Kidney capillary endothelial cell (primary cell): ENCODE measurements around the gene ZKSCAN1.
"Not testable (repeated sequence)": the region's sequence is repeated elsewhere in the genome, so short reads cannot be mapped to it uniquely, and the experiment has no call there.

Source experiments
- DNase-seq: peaks from one replicate; pipeline ENCODE4 v3.0.0-alpha.2; 2018; ENCODE audit warnings: low spot score

Gene ZKSCAN1

DNA sequence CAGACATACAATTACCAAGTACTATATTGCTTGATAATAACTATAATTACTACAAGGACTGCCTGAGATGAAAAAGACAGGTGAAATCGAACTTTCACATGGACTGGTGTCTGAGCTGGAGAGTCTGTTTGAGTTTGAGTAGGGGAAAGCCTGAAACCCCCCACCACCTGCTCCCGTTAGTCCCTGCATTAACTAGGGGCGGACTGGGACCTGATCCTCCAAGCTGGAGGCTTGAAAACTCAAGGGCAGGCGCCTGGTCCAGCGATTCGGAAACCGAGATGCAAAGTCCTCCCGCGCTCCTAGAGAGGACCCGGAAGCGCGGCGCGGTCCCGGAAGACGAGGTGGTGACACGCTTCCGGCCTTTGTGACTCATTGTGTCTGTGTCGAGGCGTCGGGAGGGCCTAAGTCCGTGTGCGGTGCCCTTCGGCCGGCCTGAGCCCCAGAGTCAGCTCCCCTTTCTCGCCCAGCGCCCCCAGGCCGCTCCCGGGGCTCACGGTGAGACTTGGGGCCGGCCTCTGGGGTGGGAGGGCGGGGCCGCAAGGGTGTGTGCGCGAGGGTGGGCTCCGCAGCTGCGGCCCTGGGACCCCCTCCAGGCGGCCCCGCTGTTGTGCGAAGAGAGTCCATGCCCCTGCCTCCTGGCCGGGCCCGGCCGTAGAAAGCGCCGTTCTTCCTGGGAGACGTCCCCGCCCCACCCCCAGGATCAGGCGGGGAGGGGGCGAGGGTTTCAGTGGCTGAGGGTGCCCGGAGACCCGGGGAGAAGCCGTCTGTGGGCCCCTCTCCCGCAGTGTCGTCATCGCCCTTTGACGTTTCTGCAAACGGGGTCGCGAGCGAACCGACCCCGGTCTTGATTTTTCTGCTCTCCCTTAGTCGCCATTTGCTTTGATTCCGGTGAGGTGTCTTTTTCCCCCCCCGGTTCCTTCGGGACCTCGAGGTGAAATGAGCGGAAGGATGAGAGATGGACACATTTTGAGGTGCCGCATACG is at the start of gene ZKSCAN1:
TSS of gene ZKSCAN1 (plus strand) at position 365 of the 983 bp plus-strand sequence. CDS start 7,911 bp downstream, outside the sequence.
- peak; percentile 86 for DNase-seq

DNA sequence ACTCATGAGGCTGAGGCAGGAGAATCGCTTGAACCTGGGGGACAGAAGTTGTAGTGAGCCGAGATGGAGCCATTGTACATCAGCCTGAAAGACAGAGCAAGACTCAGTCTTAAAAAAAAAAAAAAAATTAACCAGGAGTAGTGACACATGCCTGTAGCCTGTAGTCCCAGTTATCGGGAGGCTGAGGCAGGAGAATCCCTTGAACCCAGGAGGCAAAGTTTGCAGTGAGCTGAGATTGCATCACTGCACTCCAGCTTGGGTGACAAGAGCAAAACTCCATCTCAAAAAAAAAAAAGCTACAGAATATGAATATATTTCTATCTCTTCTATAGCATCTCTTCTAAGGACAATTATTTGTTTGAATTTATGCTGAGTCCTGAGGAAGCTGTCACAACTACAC is 46.1 kb upstream of the ZKSCAN1 start:
- DNase-seq: no peak

DNA sequence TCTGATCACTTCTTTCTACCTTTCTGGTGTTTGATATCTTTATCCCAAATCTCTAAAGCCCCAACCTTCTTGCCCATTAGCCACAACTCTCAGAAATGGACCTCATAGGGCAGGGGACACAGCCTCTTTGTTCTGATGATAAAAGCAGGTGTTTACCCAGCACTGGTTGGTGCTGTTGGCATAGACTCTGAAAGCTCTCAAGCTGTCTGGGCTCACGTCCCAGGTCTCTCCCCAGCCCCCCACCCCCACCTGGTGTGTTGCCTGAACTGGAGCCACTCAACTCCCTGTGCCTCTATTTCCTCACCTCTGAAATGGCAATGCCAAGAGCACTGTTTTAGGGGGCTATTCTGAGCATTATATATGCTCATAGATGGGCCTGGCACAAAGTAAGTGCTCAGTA is 45.6 kb upstream of the ZKSCAN1 start:
- DNase-seq: not testable (repeated sequence)

DNA sequence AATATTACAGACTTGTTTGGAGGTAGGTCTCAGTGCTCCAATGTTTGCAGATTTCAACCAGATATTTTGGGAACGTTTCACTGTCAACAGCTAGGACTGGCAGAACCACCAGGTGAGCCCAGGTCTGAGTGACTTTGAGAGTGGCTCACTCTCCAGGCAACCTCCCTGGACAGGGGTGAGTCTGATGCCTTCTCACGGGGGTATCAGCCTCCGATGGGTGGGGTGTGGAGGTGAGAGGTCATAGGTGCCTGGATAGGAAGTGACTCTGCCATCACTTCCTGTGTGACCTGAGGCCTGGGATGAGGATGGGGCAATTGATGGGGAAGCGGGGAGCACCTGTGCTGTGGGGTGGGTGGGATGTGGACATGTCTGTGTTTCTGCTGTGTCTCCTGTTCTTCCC is 44.2 kb upstream of the ZKSCAN1 start:
- DNase-seq: no peak

DNA sequence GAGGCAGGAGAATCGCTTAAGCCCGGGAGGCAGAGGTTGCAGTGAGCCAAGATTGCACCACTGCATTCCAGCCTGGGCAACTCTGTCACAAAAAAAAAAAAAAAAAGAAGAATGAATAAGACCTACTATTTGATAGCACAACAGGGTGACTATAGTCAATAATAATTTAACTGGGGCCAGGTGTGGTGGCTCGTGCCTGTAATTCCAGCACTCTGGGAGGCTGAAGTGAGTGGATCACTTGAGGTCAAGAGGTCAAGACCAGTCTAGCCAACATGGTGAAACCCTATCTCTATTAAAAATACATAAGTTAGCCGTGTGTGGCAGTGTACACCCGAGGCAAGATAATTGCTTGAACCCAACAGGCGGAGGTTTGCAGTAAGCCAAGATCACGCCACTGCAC is 41.6 kb upstream of the ZKSCAN1 start:
- not testable (repeated sequence) for DNase-seq

DNA sequence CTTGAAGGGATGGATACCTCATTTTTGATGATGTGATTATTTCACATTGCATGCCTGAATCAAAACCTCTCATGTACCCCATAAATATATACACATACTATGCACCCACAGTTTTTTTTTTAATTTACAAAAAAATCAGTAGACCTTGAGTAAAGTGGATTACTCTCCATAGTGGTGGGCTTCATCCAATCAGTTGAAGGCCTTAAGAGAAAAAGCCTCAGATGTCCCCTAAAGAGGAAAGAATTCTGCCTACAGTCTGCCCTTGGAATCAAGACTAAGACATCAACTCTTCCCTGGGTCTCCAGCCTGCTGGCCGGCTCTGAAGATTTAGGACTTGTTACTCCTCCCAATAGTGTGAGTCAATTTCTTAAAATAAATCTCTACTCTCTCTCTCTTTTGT is 40.7 kb upstream of the ZKSCAN1 start:
- no peak for DNase-seq

DNA sequence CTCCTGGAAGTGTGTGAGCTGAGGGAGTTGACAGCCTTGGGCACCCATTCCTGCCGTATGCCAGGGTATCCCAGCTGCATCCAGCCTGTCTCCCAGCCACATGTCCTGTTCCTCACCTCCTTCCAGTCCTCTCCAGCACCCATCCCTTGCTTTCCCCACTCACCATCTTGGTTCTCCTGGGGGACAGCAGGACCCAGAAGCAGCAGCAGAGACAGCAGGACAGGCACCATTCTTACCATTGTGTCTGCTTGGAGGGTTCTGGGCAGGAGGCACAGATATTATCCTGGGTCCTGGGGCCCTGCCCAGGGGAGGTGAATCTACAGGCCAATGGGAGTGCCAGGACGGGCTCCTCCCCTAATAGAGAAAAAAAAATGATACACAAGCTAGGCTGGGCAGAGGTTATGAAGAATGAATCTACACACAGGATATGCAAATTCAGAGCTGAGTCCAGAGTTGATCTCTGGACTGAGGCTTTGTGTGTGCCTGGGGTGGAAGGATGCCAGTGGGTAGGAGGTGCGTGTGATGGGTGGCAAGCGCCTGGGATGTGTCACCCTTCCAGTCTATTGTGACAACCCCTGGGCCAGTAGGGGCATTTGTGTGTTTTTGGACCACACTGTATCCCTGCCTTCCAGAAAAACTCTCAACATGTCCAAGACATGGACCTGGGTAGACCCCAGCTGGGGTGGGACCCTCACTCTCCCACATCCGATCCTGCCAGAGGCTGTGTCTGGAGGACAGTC is 39.4 kb upstream of the ZKSCAN1 start, which contains the start of gene AZGP1:
TSS of gene AZGP1 (minus strand) at position 250 of the 740 bp plus-strand sequence. CDS start at position 239, 11 bp downstream.
- no peak for DNase-seq

DNA sequence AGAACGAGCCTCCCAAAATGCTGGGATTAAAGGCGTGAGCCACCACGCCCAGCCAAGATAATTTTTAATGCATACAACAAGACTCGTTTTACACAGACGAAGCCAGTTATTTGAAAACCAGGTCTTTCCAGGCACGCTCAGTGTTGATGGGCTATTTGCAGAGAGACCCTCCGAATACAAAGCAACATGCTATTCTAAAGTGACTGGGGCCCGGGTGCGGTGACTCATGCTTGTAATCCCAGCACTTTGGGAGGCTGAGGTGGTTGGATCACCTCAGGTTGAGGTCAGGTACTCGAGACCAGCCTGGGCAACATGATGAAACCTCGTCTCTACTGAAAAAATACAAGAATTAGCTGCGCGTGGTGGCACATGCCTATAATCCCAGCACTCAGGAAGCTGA is 38.8 kb upstream of the ZKSCAN1 start:
- no peak for DNase-seq

DNA sequence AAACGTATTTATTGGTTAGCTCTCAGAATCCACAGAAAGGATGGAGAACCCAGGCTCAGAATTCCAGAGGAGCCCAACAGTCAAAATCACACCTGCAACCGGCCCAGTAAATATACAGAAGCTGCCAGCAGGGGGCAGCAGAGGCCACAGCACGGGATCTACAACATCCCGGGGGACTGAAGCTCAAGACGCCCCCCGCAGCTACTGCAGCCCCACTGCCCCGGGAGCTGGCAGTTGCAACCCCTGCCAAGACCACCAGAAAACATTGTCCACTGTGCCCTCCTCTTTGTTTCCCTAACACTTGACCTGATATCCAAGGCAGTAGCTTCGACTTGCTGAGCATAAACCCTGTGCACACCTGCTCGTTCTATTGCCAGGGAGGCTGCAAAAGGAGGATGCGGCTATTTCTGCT is 35.6 kb upstream of the ZKSCAN1 start:
- DNase-seq: not testable (repeated sequence)

DNA sequence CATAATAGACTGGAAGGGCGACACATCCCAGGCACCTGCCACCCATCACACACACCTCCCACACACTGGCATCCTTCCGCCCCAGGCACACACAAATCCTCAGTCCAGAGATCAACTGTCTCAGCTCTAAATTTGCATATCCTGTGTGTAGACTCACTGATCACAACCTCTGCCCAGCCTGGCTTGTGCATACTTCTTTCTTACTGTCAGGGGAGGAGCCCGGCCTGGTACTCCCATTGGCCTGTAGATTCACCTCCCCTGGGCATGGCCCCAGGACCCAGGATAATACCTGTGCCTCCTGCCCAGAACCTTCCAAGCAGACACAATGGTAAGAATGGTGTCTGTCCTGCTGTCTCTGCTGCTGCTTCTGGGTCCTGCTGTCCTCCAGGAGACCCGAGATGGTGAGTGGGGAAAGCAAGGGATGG is 34.9 kb upstream of the ZKSCAN1 start:
- not testable (repeated sequence) for DNase-seq

DNA sequence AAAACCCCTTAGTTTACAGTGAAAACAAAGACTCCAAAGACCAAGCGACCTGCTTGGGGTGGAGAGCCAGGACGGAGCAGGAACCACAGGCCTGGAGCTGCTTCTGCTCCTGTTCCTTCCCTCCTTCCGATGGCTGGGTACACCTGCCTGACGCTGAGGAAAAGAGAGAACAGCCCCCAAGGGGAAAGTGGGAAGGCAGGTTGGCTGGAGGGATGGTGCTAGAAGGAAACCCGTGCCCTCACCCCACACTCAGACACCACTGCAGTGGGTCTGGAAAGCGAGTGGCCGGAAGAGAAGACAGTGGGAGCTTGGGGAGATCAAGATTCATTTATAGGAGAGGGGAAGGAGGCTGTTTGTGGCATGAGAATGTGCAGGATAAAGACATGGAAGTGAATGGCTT is 34.3 kb upstream of the ZKSCAN1 start:
- DNase-seq: not testable (repeated sequence)

DNA sequence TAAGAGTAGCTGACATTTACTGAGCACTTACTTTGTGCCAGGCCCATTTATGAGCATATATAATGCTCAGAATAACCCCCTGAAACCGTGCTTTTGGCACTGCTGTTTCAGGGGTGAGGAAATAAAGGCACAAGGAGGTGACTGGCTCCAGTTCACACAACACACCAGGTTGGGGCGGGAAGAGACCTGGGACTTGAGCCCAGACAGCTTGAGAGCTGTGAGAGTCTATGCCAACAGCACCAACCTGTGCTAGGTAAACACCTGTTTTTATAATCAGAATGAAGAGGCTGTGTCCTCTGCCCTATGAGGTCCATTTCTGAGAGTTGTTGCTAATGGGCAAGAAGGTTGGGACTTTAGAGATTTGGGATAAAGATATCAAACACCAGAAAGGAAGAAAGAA is 30.8 kb upstream of the ZKSCAN1 start:
- no peak for DNase-seq

DNA sequence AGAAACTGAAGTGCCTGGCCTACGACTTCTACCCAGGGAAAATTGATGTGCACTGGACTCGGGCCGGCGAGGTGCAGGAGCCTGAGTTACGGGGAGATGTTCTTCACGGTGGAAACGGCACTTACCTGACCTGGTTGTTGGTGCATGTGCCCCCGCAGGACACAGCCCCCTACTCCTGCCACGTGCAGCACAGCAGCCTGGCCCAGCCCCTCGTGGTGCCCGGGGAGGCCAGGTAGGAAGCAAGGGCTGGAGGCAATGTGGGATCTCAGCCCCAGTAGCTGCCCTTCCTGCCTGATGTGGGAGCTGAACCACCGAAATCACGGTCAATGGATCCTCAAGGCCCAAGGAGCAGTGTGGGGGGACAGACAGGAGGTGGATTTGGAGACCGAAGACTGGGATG is 28.1 kb upstream of the ZKSCAN1 start:
- DNase-seq: not testable (repeated sequence)

DNA sequence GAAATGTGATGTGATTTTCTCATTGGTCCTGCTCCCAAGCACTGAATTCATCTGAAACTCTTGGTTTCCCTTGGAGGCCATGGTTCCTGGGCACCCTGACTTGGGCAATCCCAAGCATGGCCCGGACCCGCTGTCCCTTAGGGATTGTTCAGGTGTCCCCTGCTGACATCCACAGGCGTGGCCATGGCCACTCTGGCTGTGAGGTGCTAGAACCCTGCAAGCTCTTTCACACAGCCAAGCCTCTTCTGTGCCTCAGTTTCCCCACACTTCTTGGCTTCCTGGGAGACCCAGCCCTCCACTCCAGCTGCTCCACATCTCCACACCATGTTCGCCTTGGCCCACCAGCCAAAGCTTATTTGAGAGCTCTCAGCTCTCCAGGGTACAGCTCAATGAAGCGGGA is 27.6 kb upstream of the ZKSCAN1 start:
- no peak for DNase-seq

DNA sequence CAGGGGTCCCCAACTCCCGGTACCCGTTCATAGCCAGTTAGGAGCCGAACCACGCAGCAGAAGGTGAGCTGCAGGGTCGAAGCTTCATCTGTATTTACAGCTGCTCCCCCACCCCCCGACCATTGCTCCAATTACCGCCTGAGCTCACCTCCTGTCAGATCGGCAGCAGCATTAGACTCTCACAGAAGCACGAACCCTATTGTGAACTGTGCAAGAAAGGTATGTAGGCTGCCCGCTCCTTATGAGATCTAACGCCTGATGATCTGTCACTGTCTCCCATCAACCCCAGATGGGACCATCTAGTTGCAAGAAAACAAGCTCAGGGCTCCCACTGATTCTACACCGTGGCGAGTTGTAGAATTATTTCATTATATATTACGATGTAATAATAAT is 24.9 kb upstream of the ZKSCAN1 start:
- DNase-seq: no peak

DNA sequence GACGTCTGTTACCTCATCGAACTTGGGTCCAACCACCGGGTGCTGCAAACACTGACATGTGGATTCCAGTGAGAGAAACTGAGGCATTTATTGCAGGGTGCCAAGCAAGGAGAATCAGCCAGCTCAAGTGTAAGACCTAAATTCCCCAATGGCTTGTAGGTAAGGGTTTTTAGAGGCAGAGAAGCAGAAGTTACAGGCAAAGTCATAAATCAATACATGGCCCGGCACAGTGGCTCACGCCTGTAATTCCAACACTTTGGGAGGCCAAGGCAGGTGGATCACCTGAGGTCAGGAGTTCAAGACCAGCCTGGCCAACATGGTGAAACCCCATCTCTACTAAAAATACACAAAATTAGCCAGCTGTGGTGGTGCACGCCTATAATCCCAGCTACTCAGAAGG is 23.9 kb upstream of the ZKSCAN1 start:
- DNase-seq: not testable (repeated sequence)

DNA sequence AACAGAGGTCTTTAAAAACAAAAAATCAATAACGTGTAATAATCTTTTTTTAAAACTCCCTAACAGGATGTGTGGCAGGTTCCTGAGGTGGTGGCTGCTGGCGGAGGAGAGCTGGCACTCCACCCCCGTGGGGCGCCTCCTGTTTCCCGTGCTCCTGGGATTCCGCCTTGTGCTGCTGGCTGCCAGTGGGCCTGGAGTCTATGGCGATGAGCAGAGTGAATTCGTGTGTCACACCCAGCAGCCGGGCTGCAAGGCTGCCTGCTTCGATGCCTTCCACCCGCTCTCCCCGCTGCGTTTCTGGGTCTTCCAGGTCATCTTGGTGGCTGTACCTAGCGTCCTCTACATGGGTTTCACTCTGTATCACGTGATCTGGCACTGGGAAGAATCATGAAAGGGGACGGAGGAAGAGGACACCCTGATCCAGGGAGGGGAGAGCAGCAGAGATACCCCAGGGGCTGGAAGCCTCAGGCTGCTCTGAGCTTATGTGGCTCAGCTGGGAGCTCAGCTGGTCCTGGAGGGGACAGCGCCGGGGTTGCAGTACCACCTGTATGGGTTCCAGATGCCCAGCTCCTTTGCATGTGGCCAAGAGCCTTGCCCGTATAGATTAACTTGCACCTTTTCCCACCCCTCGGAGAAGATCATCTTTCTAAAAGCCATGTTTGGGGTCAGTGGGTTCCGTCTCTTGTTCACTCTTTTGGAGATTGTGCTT is 22.9 kb upstream of the ZKSCAN1 start:
- no peak for DNase-seq

DNA sequence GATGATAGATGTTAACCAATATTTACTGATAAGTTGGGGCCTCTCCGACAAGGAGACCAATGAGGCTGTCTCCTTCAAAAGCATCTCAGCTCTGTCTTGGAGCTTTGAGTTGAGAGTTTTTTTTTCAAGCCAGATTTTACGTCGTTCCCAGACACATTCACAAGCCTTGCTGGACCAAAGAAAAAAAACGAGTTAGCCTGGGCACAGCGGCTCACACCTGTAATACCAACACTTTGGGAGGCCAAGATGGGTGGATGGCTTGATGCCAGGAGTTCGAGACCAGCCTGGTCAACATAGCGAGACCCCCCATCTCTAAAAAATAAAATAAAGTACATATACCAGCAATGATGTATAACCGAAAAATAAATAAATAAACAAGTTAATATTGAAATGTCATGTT is 20.6 kb upstream of the ZKSCAN1 start:
- DNase-seq: no peak

DNA sequence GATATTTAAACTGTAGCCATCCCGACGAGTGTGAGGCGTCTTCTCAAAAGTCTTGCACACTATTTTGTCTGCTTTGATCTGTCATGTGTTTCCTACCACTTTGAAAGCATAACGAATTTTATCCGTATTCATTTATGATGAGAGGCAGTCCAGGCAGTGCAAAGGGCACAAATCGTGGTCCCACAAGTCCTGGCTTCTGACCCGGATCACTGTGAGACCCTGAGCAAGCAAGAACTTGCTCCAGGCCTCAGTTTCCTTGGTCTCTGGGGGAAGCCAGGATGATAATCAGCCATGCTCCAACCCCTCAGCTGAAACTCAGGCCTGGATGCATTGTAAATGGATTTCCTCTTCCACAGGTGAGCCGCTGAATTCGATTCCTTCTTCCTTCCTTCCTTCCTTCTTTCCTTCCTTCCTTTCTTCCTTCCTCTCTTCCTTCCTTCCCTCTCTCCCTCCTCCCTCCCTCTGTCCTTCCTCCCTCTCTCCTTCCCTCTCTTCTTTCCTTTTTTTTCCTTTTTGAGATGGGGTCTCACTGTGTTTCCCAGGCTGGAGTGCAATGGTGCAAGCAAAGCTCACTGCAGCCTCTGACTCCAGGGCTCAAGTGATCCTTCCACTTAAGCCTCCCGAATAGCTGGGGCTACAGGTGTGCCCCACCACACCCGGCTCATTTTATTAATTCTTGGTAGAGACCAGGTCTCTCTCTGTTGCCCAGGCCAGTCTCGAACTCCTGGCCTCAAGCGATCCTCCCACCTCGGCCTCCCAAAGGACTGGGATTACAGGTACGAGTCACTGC is 18.4 kb upstream of the ZKSCAN1 start:
- DNase-seq: no peak

DNA sequence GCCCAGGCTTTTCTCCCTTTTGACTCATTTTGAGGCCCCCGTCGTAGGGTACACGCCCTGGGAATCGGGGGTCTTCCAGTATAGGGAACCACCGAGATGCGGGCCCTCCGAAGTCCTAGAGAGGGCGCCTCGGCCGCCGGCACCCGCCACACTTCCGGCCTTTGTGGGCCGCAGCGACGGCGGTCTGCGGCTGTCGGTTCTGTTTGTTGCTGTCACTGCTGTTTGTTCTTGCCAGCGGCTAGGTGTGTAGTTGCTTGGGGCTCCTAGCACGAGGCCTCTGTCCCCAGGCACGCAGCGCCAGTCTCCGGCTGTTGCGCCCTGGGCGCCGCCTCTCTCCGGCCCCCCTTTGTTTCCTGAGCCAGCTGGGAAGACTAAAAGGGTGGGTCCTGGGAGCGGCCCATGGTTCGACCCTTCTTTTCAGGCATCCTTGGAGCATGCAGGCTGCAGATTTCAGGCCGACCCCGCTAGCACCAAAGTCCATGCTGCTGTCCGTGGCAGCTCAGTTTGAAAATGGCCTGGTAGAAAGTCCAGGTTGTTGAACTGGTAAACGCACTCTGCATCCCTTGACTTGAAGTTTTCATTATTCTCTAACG is 17.8 kb upstream of the ZKSCAN1 start:
- peak; percentile 49 for DNase-seq

DNA sequence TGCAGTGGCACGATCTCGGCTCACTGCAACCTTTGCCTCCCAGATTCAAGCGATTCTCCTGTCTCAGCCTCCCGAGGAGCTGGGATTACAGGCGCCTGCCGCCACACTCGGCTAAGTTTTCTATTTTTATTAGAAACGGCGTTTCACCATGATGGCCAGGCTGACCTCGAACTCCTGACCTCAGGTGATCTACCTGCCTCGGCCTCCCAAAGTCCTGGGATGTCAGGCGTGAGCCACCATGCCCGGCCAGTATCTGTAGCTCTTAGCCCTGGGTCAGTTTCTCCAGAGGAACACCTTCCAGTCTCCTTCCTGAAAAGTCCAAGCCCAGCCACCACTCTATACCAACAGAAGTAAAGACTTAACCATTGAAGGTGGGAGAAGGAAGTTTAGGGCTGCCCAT is 15.2 kb upstream of the ZKSCAN1 start:
- DNase-seq: no peak
